Endometrial microvascular endothelial cells (primary cell): ENCODE results near the gene COL6A2. TPM values are rescaled to one million over a fixed set of nuclear protein-coding genes. Genes with fewer than 3 reads are reported as not detected.

ENCODE experiments used
- in situ Hi-C: cut with HindIII; loops from 2 replicates; pipeline ENCODE4 v1.10.0; 2017; ENCODE audit warnings: low sequenced_read_pairs, low pct_unique_long_range_greater_than_20kb; ENCODE audit errors: inconsistent ontology term
- total RNA-seq: library from RNA; depleted of rRNA; stranded (reverse); fragments of >200 nt; gene quantifications from one replicate; pipeline ENCODE4 v1.2.3, GENCODE V29; 2015; ENCODE audit errors: inconsistent ontology term

Gene COL6A2
- total RNA-seq, 1 donor from 2014 or later: 11.2 TPM

DNA sequence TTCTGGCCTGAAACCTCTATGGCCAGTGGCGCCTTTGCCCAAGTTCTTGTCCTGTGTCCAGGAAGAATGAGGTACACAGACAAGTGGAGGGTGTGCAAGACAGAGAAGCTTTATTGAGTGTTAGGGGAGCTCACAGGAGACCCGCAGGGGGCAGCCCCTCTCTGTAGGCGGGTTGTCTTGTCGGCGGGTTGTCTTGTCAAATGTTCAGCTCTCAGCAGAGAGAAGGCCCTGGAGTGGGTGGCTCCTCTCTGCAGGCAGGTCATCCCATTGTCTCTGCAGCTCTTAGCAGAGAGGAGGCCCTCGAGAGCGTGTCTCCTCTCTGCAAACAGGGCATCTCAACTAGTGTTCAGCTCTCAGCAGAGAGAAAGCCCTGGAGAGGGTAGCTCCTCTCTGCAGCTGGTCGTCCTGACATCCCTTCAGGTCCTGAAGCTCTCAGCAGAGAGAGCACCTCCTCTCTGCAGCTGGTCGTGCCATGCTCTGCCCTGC lies 11.0 kb downstream of the COL6A2 start:
- in situ Hi-C loops: no loop called here

DNA sequence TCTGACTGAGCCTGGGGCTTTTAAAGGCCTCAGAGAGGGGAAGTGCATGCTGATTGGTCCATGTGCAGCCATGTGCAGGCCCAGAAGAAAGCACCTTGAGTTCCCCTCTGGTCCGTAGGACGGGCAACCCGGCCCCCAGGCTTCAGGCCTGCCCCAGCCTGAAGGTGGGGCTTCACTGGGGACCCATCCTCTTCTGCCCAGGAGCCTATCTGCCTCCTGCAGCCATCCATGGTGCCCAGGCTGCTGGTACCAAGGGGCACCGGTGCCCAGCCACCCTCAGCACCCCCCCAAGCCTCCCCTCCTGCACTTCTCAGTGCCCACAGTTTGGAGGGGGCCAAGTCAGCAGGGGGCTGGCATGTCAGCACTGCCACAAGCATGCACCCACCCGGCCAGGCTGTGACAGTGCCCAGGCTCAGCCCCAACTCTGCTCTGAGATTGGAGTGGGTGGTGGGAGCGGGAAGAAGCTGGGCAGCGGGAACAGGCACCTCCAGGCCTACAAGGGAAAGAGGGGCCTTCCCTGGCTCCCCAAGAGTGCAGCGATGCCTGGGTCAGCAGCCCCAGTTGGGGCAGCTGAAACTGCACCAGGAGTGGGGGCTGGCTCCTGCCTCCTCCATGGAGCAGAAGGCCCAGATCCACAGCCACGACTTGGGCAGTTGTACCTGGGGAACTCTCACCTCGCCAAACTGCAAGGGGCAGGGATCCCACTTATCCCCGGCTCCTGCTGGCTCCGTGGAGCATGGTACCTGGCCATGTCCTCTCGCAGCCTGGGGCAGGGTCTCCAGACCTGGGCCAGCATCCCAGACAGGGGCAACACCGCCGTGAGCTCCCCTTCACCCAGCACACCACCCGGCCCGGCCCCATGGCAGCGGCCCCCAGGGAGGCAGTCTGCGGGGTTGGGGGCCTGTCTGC lies 11.7 kb downstream of the COL6A2 start:
- in situ Hi-C loops: no loop called here

DNA sequence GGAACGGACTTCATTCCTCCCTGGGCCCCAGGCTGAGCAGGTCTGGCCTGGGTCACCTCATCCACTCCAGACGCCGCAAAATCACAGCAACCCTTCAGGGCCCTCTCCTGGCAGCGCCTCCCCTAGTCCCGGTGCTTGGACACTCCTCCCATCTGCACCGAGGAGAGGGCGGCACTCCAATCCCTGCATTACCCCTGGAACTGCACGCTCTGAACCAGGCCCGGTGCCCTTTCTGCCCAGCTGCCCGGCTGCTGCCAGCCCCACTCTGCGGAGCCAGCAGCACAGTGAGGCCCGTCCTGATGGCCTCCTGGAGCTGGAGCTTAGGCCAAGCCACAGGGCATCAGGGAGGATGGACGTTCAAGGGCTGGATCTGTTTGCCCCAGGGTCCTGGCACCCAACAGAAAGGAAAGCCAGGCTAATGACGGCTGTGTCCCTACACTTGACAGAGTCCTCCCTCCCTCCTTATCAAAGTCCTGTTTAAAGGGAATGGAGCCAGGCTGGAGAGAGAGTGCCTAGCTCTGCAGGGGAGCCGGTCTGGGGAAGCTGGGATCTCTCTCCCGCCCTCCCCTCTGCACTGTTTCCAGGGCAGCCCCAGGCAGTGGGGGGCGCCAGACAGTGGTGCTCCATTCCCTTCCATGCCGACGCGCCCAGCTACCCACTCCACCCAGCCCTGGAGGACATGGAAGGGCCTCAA lies 12.7 kb downstream of the COL6A2 start:
- in situ Hi-C loops: no loop called here

DNA sequence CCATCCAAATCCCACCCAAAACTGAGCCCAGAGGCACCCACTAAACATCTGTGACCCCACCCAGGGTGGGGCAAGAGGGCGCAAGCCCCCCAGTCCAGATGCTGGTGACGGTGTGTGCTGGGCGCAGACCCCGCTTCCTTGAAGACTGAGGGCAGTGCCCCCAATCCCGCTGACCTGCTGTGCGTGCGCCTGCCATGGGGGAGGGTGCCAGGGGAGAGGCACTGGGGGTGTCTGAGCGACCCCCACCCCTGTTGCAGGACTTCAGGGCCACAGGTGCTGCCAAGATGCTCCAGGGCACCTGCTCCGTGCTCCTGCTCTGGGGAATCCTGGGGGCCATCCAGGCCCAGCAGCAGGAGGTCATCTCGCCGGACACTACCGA lies 13.3 kb downstream of the COL6A2 start:
- in situ Hi-C loops: no loop called here

DNA sequence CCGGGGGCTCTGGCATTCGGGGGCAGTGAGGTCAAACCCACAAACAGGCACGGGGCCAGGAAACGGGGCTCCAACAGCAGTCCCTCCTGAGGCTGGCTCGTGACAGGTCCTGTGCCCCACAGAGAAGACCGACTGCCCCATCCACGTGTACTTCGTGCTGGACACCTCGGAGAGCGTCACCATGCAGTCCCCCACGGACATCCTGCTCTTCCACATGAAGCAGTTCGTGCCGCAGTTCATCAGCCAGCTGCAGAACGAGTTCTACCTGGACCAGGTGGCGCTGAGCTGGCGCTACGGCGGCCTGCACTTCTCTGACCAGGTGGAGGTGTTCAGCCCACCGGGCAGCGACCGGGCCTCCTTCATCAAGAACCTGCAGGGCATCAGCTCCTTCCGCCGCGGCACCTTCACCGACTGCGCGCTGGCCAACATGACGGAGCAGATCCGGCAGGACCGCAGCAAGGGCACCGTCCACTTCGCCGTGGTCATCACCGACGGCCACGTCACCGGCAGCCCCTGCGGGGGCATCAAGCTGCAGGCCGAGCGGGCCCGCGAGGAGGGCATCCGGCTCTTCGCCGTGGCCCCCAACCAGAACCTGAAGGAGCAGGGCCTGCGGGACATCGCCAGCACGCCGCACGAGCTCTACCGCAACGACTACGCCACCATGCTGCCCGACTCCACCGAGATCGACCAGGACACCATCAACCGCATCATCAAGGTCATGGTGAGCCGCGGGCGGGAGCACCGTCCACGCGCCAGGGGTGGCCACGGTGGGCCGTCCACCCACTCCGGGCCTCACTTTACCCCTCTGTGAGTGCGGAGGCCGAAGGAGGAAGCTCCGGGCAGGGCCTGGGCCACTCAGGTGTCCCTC lies 14.2 kb downstream of the COL6A2 start:
- in situ Hi-C loops: no loop called here

DNA sequence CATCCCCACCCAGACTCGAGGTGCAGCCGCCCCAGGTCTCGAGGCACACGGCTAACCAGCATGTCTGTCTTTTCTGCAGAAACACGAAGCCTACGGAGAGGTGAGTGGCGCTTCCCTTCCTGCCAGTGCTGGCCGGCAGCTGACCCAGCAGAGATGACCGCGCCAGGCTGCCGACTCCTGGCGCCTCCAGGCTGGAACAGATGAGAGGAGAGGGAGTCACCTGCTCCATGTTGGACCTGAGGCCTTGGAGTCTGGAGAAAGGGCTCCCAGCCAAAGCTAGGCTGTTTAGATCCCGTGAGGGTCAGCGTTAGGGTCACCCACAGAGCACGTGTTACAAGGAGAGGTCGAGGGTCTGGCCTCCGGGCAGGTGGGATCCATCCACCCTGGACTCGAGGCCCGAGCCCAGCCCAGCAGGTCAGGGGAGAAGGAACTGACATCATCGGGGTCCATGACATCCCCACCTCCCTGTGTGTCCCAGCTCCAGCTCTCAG lies 14.9 kb downstream of the COL6A2 start:
- in situ Hi-C loops: no loop called here

DNA sequence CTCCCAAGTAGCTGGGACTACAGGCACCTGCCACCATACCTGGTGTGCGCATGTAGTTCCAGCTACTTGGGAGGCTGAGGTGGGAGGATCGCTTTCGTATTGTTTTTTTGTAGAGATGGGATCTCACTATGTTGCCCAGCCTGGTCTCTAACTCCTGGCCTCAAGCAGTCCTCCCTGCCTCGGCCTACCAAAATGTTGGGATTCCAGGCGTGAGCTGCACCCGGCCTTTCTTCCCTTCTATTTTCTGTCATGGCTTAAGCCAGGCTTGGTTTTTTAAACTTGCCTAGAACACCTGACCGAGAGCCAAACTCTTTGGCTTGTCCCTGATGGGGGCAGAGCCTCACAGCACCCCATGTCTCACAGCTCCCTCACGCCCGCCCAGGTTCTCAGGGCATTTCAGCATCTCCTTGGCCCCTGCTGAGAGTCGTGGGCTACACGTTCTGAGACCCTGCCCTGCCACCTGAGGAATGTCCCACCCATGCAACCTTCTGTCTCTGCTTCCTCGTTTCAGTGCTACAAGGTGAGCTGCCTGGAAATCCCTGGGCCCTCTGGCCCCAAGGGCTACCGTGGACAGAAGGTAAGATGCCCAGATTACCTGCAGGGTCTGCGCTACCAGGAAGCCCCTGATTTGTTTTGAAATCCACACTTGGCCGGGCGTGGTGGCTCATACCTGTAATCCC lies 15.7 kb downstream of the COL6A2 start:
- in situ Hi-C loops: no loop called here

DNA sequence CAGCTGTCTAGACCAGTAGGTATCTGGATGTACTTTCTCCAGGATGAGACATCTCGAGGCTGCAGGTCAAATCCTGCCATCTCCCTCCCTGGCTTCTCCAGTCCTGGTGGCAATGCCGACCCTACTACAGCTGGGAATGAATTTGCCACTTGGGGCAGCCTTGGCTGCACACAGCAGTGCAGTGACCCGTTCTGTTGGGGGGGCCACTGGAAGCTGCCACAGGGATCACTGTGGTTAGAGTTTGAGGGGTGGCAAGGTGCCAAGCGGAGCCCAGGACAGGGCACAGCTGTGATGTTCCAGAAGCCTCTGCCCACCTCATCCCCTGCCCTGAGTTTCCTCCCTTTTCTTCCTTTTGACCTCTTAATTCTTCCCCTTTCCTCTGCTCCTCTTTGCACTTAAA lies 17.1 kb downstream of the COL6A2 start:
- in situ Hi-C loops: no loop called here

DNA sequence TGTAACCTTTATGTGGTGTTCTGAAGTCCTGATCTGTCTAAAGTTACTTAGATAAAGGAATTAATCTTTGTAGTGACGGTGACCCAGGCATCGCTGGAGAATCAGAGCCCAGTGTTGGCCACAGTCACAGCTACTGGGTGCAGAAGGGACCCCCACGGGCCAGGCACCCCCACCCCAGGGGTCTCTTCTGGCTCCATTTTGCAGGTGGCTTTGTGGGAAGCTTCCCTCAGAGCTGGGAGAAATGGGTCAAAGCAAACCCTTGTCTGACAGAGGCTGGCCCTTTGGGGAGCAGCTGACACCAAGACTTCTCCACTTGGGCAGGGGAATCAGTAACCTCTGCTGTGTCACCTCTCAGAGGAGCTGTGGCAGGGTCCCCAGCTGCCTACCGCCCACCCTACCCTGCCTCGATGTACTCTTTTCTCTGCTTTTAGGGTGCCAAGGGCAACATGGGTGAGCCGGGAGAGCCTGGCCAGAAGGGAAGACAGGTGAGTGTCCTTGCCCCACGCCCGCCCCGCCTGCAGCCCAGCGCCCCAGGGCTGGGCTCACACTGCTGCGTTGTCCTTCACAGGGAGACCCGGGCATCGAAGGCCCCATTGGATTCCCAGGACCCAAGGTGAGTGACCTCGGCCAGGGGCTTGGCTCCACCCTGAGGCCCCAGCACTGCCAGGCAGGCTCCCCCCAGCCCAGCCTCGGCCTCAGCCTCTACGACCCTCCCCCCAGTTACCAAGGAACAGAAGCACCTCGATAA lies 17.7 kb downstream of the COL6A2 start:
- in situ Hi-C loops: no loop called here

DNA sequence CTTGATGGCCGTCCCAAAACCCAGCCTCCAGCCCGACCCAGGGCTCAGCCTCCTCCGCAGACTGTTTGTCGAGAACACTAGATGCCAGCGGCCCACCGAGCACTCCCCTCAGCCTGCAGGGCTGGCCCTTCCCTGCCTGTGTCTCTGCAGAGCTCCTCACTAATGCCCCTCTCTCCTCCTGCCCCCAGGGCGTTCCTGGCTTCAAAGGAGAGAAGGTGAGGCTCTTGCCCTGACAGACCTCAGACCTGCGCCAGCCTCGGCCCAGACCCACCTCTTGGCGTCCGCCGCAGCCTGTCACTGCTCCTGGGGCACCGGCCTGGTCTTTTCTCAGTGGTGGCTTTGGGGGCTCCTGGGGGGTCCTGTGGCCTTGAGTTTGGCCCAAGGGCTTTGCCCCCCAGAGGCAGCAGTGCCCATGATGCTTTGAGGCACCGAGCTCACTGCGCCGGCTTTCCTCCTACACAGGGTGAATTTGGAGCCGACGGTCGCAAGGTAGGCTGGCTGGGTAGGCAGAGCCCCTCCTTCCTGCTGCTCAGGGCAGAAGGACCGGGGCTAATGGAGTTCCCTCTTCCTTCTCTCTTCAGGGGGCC lies 18.4 kb downstream of the COL6A2 start:
- in situ Hi-C loops: no loop called here

DNA sequence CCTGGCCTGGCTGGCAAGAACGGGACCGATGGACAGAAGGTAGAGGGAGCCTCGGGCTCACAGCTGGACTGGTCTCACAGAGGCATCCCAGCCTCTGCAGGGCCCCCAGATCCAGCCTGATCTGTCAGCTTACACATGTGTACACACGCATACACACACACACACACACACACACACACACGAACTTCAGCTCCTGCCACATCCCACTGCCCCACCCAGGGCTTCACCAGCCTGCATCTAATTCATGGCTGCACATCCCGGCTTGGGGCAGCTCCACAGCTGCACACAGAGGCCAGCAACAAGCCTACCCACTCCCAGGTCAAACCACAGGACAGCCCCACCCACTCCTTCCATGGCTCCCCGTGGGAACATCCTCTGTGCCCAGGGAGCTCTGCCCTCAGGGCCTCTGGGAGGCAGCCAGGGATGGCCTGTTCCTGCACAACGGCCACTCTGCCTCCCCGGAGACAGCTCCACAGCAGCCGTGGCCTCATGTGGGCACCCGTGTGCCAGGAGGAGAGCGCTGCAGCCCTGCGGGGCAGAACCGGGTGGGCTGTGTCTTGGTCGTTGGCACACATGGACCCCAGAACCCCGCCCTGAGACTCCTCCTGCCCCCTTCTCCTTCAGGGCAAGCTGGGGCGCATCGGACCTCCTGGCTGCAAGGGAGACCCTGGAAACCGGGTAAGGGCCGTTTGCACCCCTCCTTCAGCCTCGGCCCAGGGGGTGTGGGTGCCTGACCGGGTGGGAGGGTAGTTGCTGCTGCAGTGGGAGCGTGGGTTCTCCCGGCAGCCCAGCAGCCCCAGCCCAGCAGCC lies 19.1 kb downstream of the COL6A2 start:
- in situ Hi-C loops: no loop called here

DNA sequence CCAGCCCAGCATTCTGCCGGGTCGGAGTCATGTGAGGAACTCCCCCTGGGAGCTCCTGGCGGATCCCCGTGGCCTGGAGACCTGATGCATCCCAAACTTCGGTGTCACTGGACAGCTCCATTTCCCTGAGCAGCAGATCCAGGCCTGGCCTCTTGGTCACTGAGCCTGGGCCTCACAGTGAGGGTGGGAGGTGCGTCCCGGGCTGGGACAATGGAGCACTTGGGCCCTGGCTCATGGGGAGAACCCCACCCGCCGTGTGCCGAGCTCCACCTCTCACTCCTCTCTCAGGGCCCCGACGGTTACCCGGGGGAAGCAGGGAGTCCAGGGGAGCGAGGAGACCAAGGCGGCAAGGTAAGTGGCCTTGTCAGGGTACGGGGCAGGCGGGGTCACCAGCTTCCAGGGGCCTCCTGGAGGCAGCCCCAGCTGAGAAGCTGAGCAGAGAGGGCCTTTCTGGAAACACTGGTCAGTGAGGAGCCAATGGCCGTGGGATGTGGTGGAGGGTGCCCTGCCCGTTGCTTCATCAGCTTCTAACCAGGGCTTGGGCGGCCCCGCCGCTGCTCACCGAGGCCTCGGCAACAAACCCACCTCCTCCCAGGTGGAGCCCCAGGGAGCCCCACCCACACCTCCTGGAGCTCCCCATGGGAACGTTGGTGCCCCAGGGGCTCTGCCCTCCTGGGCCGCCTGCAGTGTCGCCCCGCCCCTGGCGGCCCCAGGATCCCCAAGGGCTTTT lies 19.8 kb downstream of the COL6A2 start:
- in situ Hi-C loops: no loop called here

DNA sequence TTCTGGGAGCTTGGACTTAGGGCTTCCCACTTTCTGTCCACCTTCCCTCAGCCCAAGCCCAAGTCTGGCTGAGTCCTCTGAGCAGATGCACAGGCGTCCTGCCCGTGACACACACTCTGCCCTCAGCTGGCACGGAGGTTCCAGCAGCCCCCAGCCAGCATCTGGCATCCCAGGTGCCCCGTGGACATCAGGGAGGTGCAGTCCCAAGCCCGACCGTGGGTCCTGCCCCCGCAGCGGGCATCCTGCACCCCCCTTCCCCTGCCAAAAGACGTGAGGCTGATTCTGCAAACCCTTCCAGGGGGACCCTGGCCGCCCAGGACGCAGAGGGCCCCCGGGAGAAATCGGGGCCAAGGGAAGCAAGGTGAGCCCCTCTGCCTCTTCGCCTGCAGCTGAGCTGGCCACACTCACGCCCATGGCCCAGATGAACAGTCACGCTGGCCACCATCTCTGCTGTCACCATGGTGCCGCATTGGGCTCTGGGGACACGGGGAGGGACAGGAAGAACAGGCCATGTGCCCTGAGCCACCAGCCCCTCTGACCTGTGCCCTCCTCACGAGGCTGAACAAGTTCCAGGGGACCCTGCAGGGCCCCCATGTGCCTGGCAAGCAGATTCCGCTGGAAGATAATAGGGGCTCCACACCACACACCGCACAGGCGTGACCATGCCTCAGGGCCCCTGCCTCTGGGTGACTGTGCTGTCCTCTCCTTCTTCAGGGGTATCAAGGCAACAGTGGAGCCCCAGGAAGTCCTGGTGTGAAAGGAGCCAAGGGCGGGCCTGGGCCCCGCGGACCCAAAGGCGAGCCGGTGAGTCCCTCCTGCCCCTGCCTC lies 20.6 kb downstream of the COL6A2 start:
- in situ Hi-C loops: no loop called here

DNA sequence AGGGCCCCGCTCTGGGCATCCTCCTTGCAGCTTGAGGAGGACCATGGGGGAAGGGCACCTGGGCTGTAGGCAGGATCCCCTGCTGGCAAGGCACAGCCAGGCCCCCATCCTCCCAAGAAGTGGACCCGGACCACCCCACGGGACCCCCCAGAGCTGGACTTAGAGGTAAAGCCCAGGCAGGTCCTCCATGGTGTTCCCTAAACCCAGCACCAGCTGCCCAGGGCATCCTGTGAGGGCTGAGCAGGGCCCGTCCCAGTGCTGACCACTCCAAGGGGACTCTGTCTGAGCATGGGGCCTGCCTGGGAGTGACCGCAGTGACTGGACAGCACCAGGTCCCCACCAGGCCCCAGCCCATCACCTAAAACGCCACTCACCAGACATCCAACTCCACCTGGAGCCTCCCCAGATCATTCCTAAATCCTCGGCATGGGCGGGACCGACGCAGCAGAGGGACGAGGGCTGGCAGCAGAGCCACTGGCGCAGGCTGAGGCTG lies 21.3 kb downstream of the COL6A2 start:
- in situ Hi-C loops: no loop called here

DNA sequence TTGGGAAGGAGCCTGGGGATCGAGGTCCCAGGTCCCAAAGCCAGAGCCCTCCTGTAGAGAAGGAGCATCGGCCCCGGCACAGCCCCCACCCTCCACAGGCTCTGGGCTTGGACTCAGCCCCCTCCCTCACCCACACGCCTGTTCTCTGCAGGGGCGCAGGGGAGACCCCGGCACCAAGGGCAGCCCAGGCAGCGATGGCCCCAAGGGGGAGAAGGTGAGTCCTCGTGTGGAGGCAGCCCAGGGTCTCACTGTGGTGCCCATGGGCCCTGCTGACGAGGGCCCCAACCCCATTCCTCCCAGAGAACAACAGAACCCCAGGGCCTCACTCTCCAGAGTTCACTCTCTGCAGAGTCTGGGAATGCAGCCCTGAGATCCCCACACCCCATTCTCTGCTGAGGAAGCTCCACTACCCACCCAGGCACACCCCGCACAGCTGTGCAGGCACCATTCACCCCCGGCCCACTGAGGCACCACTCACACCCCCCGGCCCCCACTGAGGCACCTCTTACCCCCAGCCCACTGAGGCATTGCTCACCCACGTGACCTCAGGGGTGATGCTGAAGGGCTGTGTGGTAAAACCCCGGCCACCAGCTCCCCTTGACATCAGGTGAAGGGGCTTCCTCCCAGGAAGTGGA lies 21.8 kb downstream of the COL6A2 start:
- in situ Hi-C loops: no loop called here
